ENCODE data around the gene DYNC2I2.

Gene DYNC2I2

GRCh38 chr9:128636556-128637530 lies 19.8 kb downstream of the DYNC2I2 start:
- DNase-seq (ENCODE audit: low read depth in 3 of 3, low spot score in 1 of 3) = no peak

GRCh38 chr9:128636024-128636390 lies 20.6 kb downstream of the DYNC2I2 start:
- DNase-seq (ENCODE audit: low read depth in 3 of 3, low spot score in 1 of 3) = no peak

GRCh38 chr9:128635266-128636023 lies 21.2 kb downstream of the DYNC2I2 start:
- no peak for DNase-seq (ENCODE audit: low read depth in 3 of 3, low spot score in 1 of 3)

- DNase-seq (ENCODE audit: low read depth in 3 of 3, low spot score in 1 of 3) = no peak
Observed at GRCh38 chr9:128634651-128635262, 21.9 kb downstream of the DYNC2I2 start.

- no peak for DNase-seq (ENCODE audit: low read depth in 3 of 3, low spot score in 1 of 3)
Observed at GRCh38 chr9:128634111-128634510, 22.5 kb downstream of the DYNC2I2 start.

- DNase-seq (ENCODE audit: low read depth in 3 of 3, low spot score in 1 of 3) = no peak
Observed at GRCh38 chr9:128633601-128634000, 23.0 kb downstream of the DYNC2I2 start.

- DNase-seq (ENCODE audit: low read depth in 3 of 3, low spot score in 1 of 3) = no peak
Observed at GRCh38 chr9:128633057-128633456, 23.6 kb downstream of the DYNC2I2 start.

- DNase-seq (ENCODE audit: low read depth in 3 of 3, low spot score in 1 of 3) = no peak
Observed at GRCh38 chr9:128632486-128632885, 24.2 kb downstream of the DYNC2I2 start.

GRCh38 chr9:128632066-128632465 lies 24.6 kb downstream of the DYNC2I2 start:
- DNase-seq (ENCODE audit: low read depth in 3 of 3, low spot score in 1 of 3) = no peak

- no peak for DNase-seq (ENCODE audit: low read depth in 3 of 3, low spot score in 1 of 3)
Observed at GRCh38 chr9:128631636-128632035, 25.0 kb downstream of the DYNC2I2 start.

GRCh38 chr9:128629852-128630545 lies 26.6 kb downstream of the DYNC2I2 start:
- DNase-seq (ENCODE audit: low read depth in 3 of 3, low spot score in 1 of 3) = no peak

- no peak for DNase-seq (ENCODE audit: low read depth in 3 of 3, low spot score in 1 of 3)
Observed at GRCh38 chr9:128629136-128629535, 27.5 kb downstream of the DYNC2I2 start.

- DNase-seq (ENCODE audit: low read depth in 3 of 3, low spot score in 1 of 3) = no peak
Observed at GRCh38 chr9:128628471-128629048, 28.1 kb downstream of the DYNC2I2 start.

GRCh38 chr9:128627906-128628305 lies 28.7 kb downstream of the DYNC2I2 start:
- DNase-seq (ENCODE audit: low read depth in 3 of 3, low spot score in 1 of 3) = no peak

- no peak for DNase-seq (ENCODE audit: low read depth in 3 of 3, low spot score in 1 of 3)
Observed at GRCh38 chr9:128627127-128627715, 29.4 kb downstream of the DYNC2I2 start.

GRCh38 chr9:128626181-128626580 lies 30.5 kb downstream of the DYNC2I2 start:
- DNase-seq (ENCODE audit: low read depth in 3 of 3, low spot score in 1 of 3) = no peak

GRCh38 chr9:128625391-128626146 lies 31.1 kb downstream of the DYNC2I2 start:
- no peak for DNase-seq (ENCODE audit: low read depth in 3 of 3, low spot score in 1 of 3)

- no peak for DNase-seq (ENCODE audit: low read depth in 3 of 3, low spot score in 1 of 3)
Observed at GRCh38 chr9:128624566-128624965, 32.1 kb downstream of the DYNC2I2 start.

GRCh38 chr9:128621730-128622455 lies 34.8 kb downstream of the DYNC2I2 start:
- no peak for DNase-seq (ENCODE audit: low read depth in 3 of 3, low spot score in 1 of 3)
